GM12878 (cell line): ENCODE measurements around the gene ASCL4. TPM values are rescaled to one million over a fixed set of nuclear protein-coding genes. Genes with fewer than 3 reads are reported as not detected.

ENCODE experiments used
- ATAC-seq: fragments of 200-7000 bp; cut with Tn5 transposase; 3 replicates; pipeline ENCODE4 v1.9.1; 2020; ENCODE audit warnings: mild to moderate bottlenecking, moderate library complexity
- BruUV-seq: library from RNA; stranded (reverse); fragments of 400-500 nt; replicated peaks from 2 replicates; lab custom pipeline; 2021; lab: Mats Ljungman, UMichigan
- CTCF ChIA-PET: fragments of 300-600 bp; sonication (Branson Sonifier 250); formaldehyde crosslinking; extraction: SDS; loops from one replicate; lab custom pipeline; 2021; ENCODE audit warnings: inconsistent platforms; lab: Yijun Ruan, JAX
- POLR2A ChIA-PET: fragments of 350-600 bp; formaldehyde crosslinking; extraction: SDS; loops from one replicate; lab custom pipeline; 2021; ENCODE audit warnings: inconsistent platforms; lab: Charles Lee
- RAD21 ChIA-PET: fragments of 300-600 bp; sonication (Branson Sonifier 250); formaldehyde crosslinking; loops from one replicate; lab custom pipeline; 2023; ENCODE audit warnings: antibody characterized with exemption; ENCODE audit not compliant: unreplicated experiment; lab: Charles Lee
- SMC1A ChIA-PET: fragments of 300-600 bp; sonication (Branson Sonifier 250); formaldehyde crosslinking; loops from one replicate; lab custom pipeline; 2023; ENCODE audit not compliant: unreplicated experiment, uncharacterized antibody; lab: Charles Lee
- DNase-seq: peaks from one replicate; pipeline ENCODE4 v3.0.0-alpha.2; 2011; ENCODE audit warnings: low read depth, low spot score
- FAIRE-seq: peaks from 3 replicates; lab custom pipeline; 2011; peaks lifted over from hg19 to GRCh38; lab: Jason Lieb, UNC
- H2AFZ ChIP-seq: 2 replicates; pipeline ENCODE4 v1.6.0; 2011; ENCODE audit warnings: low read depth, low read length, control low read depth; ENCODE audit not compliant: control insufficient read depth
- H3K27ac ChIP-seq: 2 replicates; pipeline ENCODE4 v1.5.1; 2011; ENCODE audit warnings: control low read depth; ENCODE audit not compliant: control insufficient read depth, insufficient read depth
- H3K27me3 ChIP-seq, 2 experiments: replicated peaks in 1 of 2; 2 replicates each; pipeline versions ENCODE4 v1.6.0 to v1.6.1; 2011; ENCODE audit warnings: low read length in 1 of 2; ENCODE audit not compliant: control insufficient read depth in 2 of 2, insufficient read depth in 2 of 2
- H3K36me3 ChIP-seq, 2 experiments: 2 replicates each; pipeline ENCODE4 v1.5.1; 2011; ENCODE audit warnings: low read length in 1 of 2; ENCODE audit not compliant: control insufficient read depth in 2 of 2, insufficient read depth in 2 of 2
- H3K4me1 ChIP-seq: 2 replicates; pipeline ENCODE4 v1.6.1; 2011; ENCODE audit warnings: mild to moderate bottlenecking, low read length, moderate library complexity, mixed read lengths; ENCODE audit not compliant: control insufficient read depth, insufficient read depth
- H3K4me2 ChIP-seq: 2 replicates; pipeline ENCODE4 v1.6.0; 2011; ENCODE audit warnings: control low read depth; ENCODE audit not compliant: control insufficient read depth, insufficient read depth
- H3K4me3 ChIP-seq: fragments of 200-600 bp; sonication (generic); 2 replicates; pipeline ENCODE4 v1.5.1; 2016
- H3K79me2 ChIP-seq: 2 replicates; pipeline ENCODE4 v1.6.0; 2011; ENCODE audit warnings: low read length; ENCODE audit not compliant: control insufficient read depth, insufficient read depth
- H3K9ac ChIP-seq: 2 replicates; pipeline ENCODE4 v1.8.0; 2011; ENCODE audit warnings: low read length, control low read depth, mixed read lengths; ENCODE audit not compliant: control insufficient read depth, insufficient read depth
- H3K9me3 ChIP-seq: replicated peaks from 3 replicates; pipeline ENCODE4 v1.5.1; 2011; ENCODE audit warnings: mild to moderate bottlenecking, low read length; ENCODE audit not compliant: control insufficient read depth, insufficient read depth
- H4K20me1 ChIP-seq: 2 replicates; pipeline ENCODE4 v1.6.0; 2011; ENCODE audit not compliant: control insufficient read depth, insufficient read depth
- BCLAF1 ChIP-seq: fragments of 450-650 bp; IDR thresholded peaks from 2 replicates; pipeline ENCODE4 v1.6.1; 2017; ENCODE audit warnings: antibody characterized with exemption, mild to moderate bottlenecking, moderate library complexity
- CBX5 ChIP-seq: sonication (generic); IDR thresholded peaks from 2 replicates; pipeline ENCODE4 v1.6.1; 2016; ENCODE audit warnings: low read depth, moderate library complexity, mild to moderate bottlenecking, inconsistent platforms
- CEBPZ ChIP-seq: fragments of 150-350 bp; IDR thresholded peaks from 2 replicates; pipeline ENCODE4 v1.6.1; 2016; ENCODE audit warnings: low read depth, low read length
- HDAC2 ChIP-seq: fragments of 200-600 bp; sonication (generic); IDR thresholded peaks from 2 replicates; pipeline ENCODE4 v1.6.1; 2017
- NBN ChIP-seq: fragments of 450-650 bp; IDR thresholded peaks from 2 replicates; pipeline ENCODE4 v1.6.1; 2016
- RAD51 ChIP-seq: fragments of 450-650 bp; IDR thresholded peaks from 2 replicates; pipeline ENCODE4 v1.6.1; 2016; ENCODE audit warnings: moderate library complexity, mild to moderate bottlenecking, inconsistent platforms
- RB1 ChIP-seq: fragments of 450-650 bp; formaldehyde crosslinking; IDR thresholded peaks from 2 replicates; pipeline ENCODE4 v1.6.1; 2017; ENCODE audit warnings: mild to moderate bottlenecking, borderline replicate concordance
- TCF12 ChIP-seq: IDR thresholded peaks from 2 replicates; pipeline ENCODE4 v1.6.1; 2011; ENCODE audit warnings: low read depth, mild to moderate bottlenecking, low read length
- ZBTB33 ChIP-seq: fragments of 450-650 bp; IDR thresholded peaks from 2 replicates; pipeline ENCODE4 v1.6.1; 2017; ENCODE audit warnings: mild to moderate bottlenecking
- WGBS: methylation state at CpG from one replicate; pipeline ENCODE4 v1.1.6; 2016; ENCODE audit warnings: low lambda C conversion rate; ENCODE audit not compliant: insufficient replicate concordance, insufficient coverage; ENCODE audit errors: missing lambda C conversion rate; 5-methylcytosine and 5-hydroxymethylcytosine counted together
- in situ Hi-C: fragments of 300-500 bp; cut with MboI; formaldehyde crosslinking; loops from 9 replicates; pipeline ENCODE4 v1.14.3; 2018; ENCODE audit warnings: mixed read lengths
- intact Hi-C: fragments of 100-400 bp; cut with micrococcal nuclease; formaldehyde crosslinking; loops from one replicate; pipeline ENCODE4 v1.14.2; 2022; ENCODE audit not compliant: unreplicated experiment
- polyA plus RNA-seq, 11 experiments: library from polyadenylated mRNA; depleted of rRNA in 4 of 11; unstranded in 6 of 11; stranded (reverse) in 5 of 11; fragments of >200 nt; fragmentation: Nextera tagmentation in 4 of 11; fragmentation: Illumina TruSeq in 1 of 11; extraction: Ambion mirVana in 4 of 11; extraction: Trizol in 1 of 11; gene quantifications; 1 replicate in 1 of 11; 2 replicates in 10 of 11; pipeline versions ENCODE4 v1.2.1 to v1.2.3, GENCODE V29; 2011 to 2016; ENCODE audit warnings: inconsistent platforms in 2 of 11, missing spikeins in 2 of 11, low read depth in 1 of 11
- total RNA-seq, 4 experiments: library from RNA; depleted of rRNA in 3 of 4; stranded (reverse); fragments of >200 nt in 3 of 4; fragmentation: Illumina TruSeq in 1 of 4; extraction: Trizol in 1 of 4; gene quantifications; 2 replicates each; pipeline versions ENCODE4 v1.2.1 to v1.2.3, GENCODE V29; 2013 to 2021

Gene ASCL4
- total and polyA plus RNA-seq, 10 of the 15 experiments (the other 5 are each of a cell fraction or from before 2014, with no cell fraction given) = not detected

- Histone ChIP-seq H3K27me3 (no peaks in the 10 kb centered on the region), H3K4me3 (no peak overlapping the region), H2AFZ (no peak overlapping the region), H3K79me2 (no peaks in the 10 kb centered on the region), H3K4me1 (no peaks in the 10 kb centered on the region), H3K4me2 (no peak overlapping the region), H3K36me3 (no peaks in the 10 kb centered on the region), H4K20me1 (no peaks in the 10 kb centered on the region), H3K27ac (no peak overlapping the region), H3K9ac (no peak overlapping the region), H3K9me3 (no peaks in the 10 kb centered on the region)
- in situ Hi-C loops (no loop called here), intact Hi-C loops (no loop called here)
- FAIRE-seq (no peak), ATAC-seq (no peak), DNase-seq (no peak)
- ChIA-PET RAD21 (interaction anchor here (1.2 kb wide), 1 partner anchor 49 kb away, joined by 3 read pairs; no protein-coding TSS in a partner anchor), CTCF (no interaction called here), POLR2A (interaction anchor here (1.1 kb wide), 1 partner anchor 30 kb away, joined by 3 read pairs; no protein-coding TSS in a partner anchor), SMC1A (no interaction called here)
- WGBS = 31% methylated on average over 3 of the region's 3 CpGs
- no TSS peak for BruUV-seq
- TF ChIP-seq CEBPZ = no peak
- no peak for TF ChIP-seq CBX5
- TF ChIP-seq NBN = no peak
- no peak for TF ChIP-seq ZBTB33
- no peak for TF ChIP-seq BCLAF1
- TF ChIP-seq TCF12 = no peak
- TF ChIP-seq RAD51 = no peak
- TF ChIP-seq RB1 = no peak
- TF ChIP-seq HDAC2 = no peak
These were observed 33.1 kb downstream of the ASCL4 start for GRCh38 chr12:107807471-107808150.
